ENCODE measurements around the gene KCNAB3. TPM values are rescaled to one million over a fixed set of nuclear protein-coding genes. Genes with fewer than 3 reads are reported as not detected.

KCNAB3 gene
- polyA plus RNA-seq, 1 donor from 2014 or later = 5.6 TPM

DNA sequence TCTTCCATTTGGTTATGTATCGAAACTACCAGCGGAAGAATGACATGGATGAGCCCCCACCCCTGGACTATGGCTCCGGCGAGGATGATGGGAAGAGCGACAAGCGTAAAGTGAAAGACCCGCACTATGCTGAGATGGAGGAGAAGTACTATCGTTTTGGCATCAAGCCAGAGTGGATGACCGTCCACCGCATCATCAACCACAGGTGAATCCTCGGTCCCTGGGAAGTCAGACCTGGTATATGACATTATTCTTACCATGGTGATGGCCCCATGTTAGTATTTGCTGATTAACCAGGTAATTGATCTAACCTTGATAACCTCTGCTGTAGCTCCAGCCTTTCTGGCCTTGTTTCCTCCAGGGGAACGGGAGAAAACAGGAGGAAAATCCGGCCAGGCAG, 32.6 kb downstream of the KCNAB3 start:
- no peak overlapping the region for H3K4me3 ChIP-seq (ENCODE audit: low read length)
- no peak overlapping the region for H3K9ac ChIP-seq (ENCODE audit: low read length)
- H4K20me1 ChIP-seq (ENCODE audit: insufficient read depth) = no peaks in the 10 kb centered on the region
- H3K36me3 ChIP-seq (ENCODE audit: insufficient read depth, low read length) = peaks cover 18% of the 10 kb centered on the region
- TF ChIP-seq EP300 (conservative IDR thresholded peaks at IDR 0.05; ENCODE audit: poor library complexity, severe bottlenecking) (no peak), TAF1 (IDR thresholded peaks at IDR 0.05; ENCODE audit: low read depth) (no peak), POLR2AphosphoS5 (IDR thresholded peaks at IDR 0.05) (no peak), SMC3 (conservative IDR thresholded peaks at IDR 0.05; ENCODE audit: poor library complexity) (no peak), REST (IDR thresholded peaks at IDR 0.05; ENCODE audit: borderline replicate concordance) (no peak)
- no peaks in the 10 kb centered on the region for H3K27me3 ChIP-seq (ENCODE audit: insufficient read depth, low read depth, low read length)
- no peaks in the 10 kb centered on the region for H3F3A ChIP-seq (ENCODE audit: insufficient read depth, low read length, poor library complexity, severe bottlenecking)
- no peak overlapping the region for H3K27ac ChIP-seq (ENCODE audit: low read length)
- no peak overlapping the region for H2AFZ ChIP-seq (ENCODE audit: low read depth, low read length)
- no peak overlapping the region for H3K4me2 ChIP-seq (ENCODE audit: low read length)
- no peaks in the 10 kb centered on the region for H3K9me2 ChIP-seq (ENCODE audit: insufficient read depth, low read length)
- H3K9me3 ChIP-seq (ENCODE audit: low read length) = no peaks in the 10 kb centered on the region
- peaks cover 5% of the 10 kb centered on the region for H3K79me2 ChIP-seq (replicated peaks; ENCODE audit: insufficient read depth, low read length)

GRCh38 chr17:7894866-7895265, 34.8 kb downstream of the KCNAB3 start:
- Histone ChIP-seq H3F3A (ENCODE audit: insufficient read depth, low read length, poor library complexity, severe bottlenecking) (no peaks in the 10 kb centered on the region), H3K9me3 (ENCODE audit: low read length) (no peaks in the 10 kb centered on the region), H3K79me2 (replicated peaks; ENCODE audit: insufficient read depth, low read length) (peaks cover 18% of the 10 kb centered on the region), H4K20me1 (ENCODE audit: insufficient read depth) (no peaks in the 10 kb centered on the region), H3K27me3 (ENCODE audit: insufficient read depth, low read depth, low read length) (no peaks in the 10 kb centered on the region), H3K9me2 (ENCODE audit: insufficient read depth, low read length) (no peaks in the 10 kb centered on the region), H3K4me3 (ENCODE audit: low read length) (no peak overlapping the region), H3K9ac (ENCODE audit: low read length) (no peak overlapping the region), H2AFZ (ENCODE audit: low read depth, low read length) (no peak overlapping the region), H3K27ac (ENCODE audit: low read length) (no peak overlapping the region), H3K4me2 (ENCODE audit: low read length) (no peak overlapping the region), H3K36me3 (ENCODE audit: insufficient read depth, low read length) (peaks cover 7% of the 10 kb centered on the region)
- no peak for TF ChIP-seq EP300 (conservative IDR thresholded peaks at IDR 0.05; ENCODE audit: poor library complexity, severe bottlenecking)
- TF ChIP-seq POLR2AphosphoS5 (IDR thresholded peaks at IDR 0.05) = no peak
- no peak for TF ChIP-seq MXI1 (conservative IDR thresholded peaks at IDR 0.05; ENCODE audit: poor library complexity, severe bottlenecking)
- no peak for TF ChIP-seq EZH2 (IDR thresholded peaks at IDR 0.05; ENCODE audit: borderline replicate concordance, insufficient read depth, low read length, poor library complexity, severe bottlenecking)
- TF ChIP-seq TAF1 (IDR thresholded peaks at IDR 0.05; ENCODE audit: low read depth) = no peak
- TF ChIP-seq, protein P1, sequence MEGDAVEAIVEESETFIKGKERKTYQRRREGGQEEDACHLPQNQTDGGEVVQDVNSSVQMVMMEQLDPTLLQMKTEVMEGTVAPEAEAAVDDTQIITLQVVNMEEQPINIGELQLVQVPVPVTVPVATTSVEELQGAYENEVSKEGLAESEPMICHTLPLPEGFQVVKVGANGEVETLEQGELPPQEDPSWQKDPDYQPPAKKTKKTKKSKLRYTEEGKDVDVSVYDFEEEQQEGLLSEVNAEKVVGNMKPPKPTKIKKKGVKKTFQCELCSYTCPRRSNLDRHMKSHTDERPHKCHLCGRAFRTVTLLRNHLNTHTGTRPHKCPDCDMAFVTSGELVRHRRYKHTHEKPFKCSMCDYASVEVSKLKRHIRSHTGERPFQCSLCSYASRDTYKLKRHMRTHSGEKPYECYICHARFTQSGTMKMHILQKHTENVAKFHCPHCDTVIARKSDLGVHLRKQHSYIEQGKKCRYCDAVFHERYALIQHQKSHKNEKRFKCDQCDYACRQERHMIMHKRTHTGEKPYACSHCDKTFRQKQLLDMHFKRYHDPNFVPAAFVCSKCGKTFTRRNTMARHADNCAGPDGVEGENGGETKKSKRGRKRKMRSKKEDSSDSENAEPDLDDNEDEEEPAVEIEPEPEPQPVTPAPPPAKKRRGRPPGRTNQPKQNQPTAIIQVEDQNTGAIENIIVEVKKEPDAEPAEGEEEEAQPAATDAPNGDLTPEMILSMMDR (IDR thresholded peaks at IDR 0.05; ENCODE audit: poor library complexity, severe bottlenecking) = no peak
- no peak for TF ChIP-seq RAD21 (conservative IDR thresholded peaks at IDR 0.05)
- no peak for TF ChIP-seq SMC3 (conservative IDR thresholded peaks at IDR 0.05; ENCODE audit: poor library complexity)
- no peak for TF ChIP-seq REST (IDR thresholded peaks at IDR 0.05; ENCODE audit: borderline replicate concordance)
